CD4-positive, alpha-beta T cell treated with Interleukin-17A for 4 hours (primary cell): ENCODE data around the gene BANP.
"Not testable (repeated sequence)": the region's sequence is repeated elsewhere in the genome, so short reads cannot be mapped to it uniquely, and the experiment has no call there.

Experiments
- DNase-seq: peaks from one replicate; pipeline ENCODE4 v3.0.0-alpha.2; 2020; ENCODE audit warnings: mixed read lengths

BANP gene

GRCh38 chr16:88016964-88017363 is 65.7 kb downstream of the BANP start:
- DNase-seq: no peak

- no peak for DNase-seq
These were observed 66.4 kb downstream of the BANP start for GRCh38 chr16:88017587-88018101.

- not testable (repeated sequence) for DNase-seq
These were observed 67.1 kb downstream of the BANP start for GRCh38 chr16:88018382-88018781.

GRCh38 chr16:88019041-88019820 is 68.0 kb downstream of the BANP start:
- not testable (repeated sequence) for DNase-seq

- no peak for DNase-seq
These were observed 68.7 kb downstream of the BANP start for GRCh38 chr16:88019821-88020515.

GRCh38 chr16:88020516-88020885 is 69.3 kb downstream of the BANP start:
- DNase-seq: no peak

GRCh38 chr16:88021041-88021970 is 70.1 kb downstream of the BANP start:
- not testable (repeated sequence) for DNase-seq

- no peak for DNase-seq
These were observed 71.1 kb downstream of the BANP start for GRCh38 chr16:88022076-88023042.

GRCh38 chr16:88023366-88023765 is 72.1 kb downstream of the BANP start:
- DNase-seq: no peak

- DNase-seq: no peak
These were observed 72.6 kb downstream of the BANP start for GRCh38 chr16:88023786-88024185.

- DNase-seq: not testable (repeated sequence)
These were observed 73.4 kb downstream of the BANP start for GRCh38 chr16:88024491-88025085.

GRCh38 chr16:88025086-88025492 is 73.9 kb downstream of the BANP start:
- not testable (repeated sequence) for DNase-seq

GRCh38 chr16:88025828-88026555 is 74.8 kb downstream of the BANP start:
- not testable (repeated sequence) for DNase-seq

GRCh38 chr16:88026964-88027938 is 76.0 kb downstream of the BANP start:
- DNase-seq: no peak

- DNase-seq: not testable (repeated sequence)
These were observed 77.1 kb downstream of the BANP start for GRCh38 chr16:88028177-88028930.

- DNase-seq: no peak
These were observed 79.3 kb downstream of the BANP start for GRCh38 chr16:88030498-88030897.

GRCh38 chr16:88030961-88031360 is 79.7 kb downstream of the BANP start:
- DNase-seq: not testable (repeated sequence)

GRCh38 chr16:88033003-88033740 is 81.9 kb downstream of the BANP start:
- DNase-seq: not testable (repeated sequence)
